HG02642 (cell line): ENCODE results near the gene SPAG5.
A peak's percentile ranks its signal among the peaks of the same experiment; 100 is the strongest.

Experiments used
- ATAC-seq: cut with Tn5 transposase; IDR thresholded peaks from one replicate; pipeline ENCODE4 v1.9.1; 2021; ENCODE audit warnings: mild to moderate bottlenecking; ENCODE audit not compliant: unreplicated experiment, poor library complexity

SPAG5 gene, protein sequence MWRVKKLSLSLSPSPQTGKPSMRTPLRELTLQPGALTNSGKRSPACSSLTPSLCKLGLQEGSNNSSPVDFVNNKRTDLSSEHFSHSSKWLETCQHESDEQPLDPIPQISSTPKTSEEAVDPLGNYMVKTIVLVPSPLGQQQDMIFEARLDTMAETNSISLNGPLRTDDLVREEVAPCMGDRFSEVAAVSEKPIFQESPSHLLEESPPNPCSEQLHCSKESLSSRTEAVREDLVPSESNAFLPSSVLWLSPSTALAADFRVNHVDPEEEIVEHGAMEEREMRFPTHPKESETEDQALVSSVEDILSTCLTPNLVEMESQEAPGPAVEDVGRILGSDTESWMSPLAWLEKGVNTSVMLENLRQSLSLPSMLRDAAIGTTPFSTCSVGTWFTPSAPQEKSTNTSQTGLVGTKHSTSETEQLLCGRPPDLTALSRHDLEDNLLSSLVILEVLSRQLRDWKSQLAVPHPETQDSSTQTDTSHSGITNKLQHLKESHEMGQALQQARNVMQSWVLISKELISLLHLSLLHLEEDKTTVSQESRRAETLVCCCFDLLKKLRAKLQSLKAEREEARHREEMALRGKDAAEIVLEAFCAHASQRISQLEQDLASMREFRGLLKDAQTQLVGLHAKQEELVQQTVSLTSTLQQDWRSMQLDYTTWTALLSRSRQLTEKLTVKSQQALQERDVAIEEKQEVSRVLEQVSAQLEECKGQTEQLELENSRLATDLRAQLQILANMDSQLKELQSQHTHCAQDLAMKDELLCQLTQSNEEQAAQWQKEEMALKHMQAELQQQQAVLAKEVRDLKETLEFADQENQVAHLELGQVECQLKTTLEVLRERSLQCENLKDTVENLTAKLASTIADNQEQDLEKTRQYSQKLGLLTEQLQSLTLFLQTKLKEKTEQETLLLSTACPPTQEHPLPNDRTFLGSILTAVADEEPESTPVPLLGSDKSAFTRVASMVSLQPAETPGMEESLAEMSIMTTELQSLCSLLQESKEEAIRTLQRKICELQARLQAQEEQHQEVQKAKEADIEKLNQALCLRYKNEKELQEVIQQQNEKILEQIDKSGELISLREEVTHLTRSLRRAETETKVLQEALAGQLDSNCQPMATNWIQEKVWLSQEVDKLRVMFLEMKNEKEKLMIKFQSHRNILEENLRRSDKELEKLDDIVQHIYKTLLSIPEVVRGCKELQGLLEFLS

DNA sequence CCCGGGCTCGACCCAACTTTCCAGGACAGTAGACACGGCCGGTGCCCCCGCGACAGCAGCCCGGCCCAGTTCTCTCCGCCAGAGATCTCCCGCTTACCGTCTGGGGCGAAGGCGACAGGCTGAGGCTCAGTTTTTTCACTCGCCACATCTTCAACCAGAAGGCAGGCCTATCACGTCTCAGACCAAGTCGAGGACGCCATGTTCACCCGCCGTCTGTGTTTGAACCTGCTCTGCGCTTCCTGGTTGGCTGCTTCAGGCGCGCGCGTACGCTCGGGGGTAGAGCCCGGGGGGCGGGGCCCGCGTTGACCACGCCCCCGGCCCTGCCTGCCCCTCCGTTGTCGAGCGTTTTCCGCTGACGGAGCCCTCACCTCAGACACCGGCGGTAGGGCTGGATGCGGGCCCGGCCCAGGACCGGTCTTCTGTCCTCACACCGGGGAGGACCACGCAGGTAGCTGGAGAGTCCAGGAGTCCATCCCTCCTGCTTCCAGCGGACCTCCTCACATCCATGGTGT, at the start of gene SPAG5:
TSS of gene SPAG5 (minus strand) at position 227 of the 512 bp plus-strand sequence. CDS start at position 148, 79 bp downstream.
- peak; percentile 85 for ATAC-seq

DNA sequence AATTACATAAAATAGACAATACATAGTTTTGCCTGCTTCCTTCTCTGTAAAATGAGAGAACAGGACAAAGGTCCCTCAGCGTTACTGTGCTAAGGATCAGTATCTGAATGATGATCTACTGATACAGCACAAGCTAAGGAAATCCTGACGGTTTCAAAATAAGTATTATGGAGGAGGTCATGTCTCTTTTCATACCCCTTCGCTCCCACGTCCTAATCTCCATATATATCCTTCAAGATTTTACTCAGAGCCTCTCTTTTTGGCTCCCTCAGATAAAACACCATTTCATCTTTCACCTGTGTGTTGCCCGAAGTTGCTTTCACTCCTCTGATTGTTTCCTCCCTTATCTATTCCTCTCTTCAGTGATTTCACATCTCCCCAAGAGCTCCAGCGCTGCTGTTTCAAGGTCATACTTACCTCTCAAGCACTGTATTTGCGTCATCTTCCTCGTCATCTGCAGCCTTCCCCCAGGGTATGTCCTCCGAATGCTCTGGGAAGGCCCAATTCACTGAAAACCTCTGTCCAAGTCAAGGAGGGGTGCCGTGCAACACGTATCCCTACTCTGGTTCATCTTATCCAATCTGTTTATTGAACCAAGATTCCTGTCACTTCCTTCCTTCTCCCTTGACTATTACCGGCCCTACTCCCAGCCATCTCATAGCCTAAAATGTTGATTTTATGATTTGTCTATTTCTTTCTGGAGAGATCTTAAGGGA, 47.4 kb upstream of the SPAG5 start:
- ATAC-seq, result no peak

- peak; percentile 4 for ATAC-seq
These were observed 46.7 kb upstream of the SPAG5 start for GRCh38 chr17:28645576-28645939.

- ATAC-seq, result peak; percentile 93
These were observed 46.2 kb upstream of the SPAG5 start, which contains the start of gene BLTP2 for GRCh38 chr17:28644787-28645575. BLTP2 (minus strand) TSS chr17:28645158; CDS start chr17:28645056, 102 bp downstream.

DNA sequence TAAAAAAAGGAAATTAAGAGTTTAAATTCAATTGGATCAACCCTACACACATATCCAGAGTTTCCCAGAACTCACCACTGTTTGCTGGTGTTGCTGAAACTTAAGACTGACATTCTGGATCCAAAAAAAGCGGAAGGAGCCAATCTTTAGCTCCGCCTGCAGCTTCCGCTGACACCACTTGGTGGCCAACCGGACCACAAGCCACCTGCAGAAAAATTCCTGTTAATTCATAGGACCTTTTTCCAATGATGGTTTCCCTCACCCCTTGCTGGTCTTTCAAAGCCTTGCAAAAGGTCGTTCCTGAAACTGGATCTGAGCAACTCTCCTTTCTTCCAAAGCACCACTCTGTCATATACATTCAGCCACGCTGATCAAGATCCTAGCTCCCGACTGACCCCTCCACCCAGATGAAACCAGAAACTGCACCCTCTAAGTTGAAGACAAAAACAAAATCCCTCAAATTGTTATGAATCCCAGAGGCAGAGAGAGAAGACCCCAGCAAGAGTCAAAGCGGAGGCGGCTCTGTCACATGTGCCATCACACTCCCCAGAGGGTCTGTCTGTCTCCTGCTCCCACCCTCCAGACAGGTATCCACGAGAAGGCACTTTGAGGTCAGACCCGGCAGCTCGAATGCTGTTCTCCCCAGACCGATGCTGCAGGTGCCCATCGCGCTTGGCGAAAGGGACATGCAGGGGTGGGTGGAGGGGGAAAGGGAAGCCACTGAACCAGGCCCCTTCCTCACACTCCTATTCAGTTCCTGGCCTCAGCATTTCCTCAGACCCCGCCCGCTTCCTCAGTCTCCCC, 45.4 kb upstream of the SPAG5 start:
- ATAC-seq, result peak; percentile 11

GRCh38 chr17:28641579-28641978, 42.8 kb upstream of the SPAG5 start:
- ATAC-seq, result no peak

- ATAC-seq, result no peak
These were observed 36.7 kb upstream of the SPAG5 start for GRCh38 chr17:28635506-28635905.

DNA sequence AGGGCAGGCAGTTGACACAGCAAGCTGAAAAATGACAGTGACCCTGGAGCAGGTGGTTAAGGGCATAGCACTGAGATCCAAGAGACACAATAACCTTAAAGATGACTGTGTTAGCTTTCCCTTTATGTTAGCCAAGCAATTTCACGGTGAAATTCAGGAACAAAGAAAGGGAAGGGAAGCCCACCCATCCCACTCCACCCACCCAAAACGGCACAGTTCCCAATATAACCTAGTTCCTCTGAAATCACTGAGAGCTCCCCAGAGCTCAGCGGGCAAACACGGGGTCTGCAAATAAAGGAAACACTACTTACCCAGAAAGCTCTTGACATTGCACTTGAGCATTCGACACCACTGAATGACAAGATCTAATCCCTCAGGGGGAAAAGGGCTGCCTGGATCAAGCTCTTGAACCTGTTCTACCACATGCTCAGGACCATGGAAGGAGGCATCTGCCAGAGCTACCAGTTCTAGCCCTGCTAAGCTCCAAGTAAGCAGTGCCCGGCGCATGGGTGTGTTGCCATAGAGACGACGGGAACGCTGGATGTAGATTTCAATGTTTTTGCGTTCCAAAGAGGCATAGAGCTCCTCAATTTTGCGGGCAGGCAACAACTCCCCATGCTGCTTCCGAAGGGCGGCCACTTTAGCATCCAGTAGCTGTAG, 35.5 kb upstream of the SPAG5 start:
- no peak for ATAC-seq

- ATAC-seq, result no peak
These were observed 28.0 kb upstream of the SPAG5 start for GRCh38 chr17:28626818-28627217.

DNA sequence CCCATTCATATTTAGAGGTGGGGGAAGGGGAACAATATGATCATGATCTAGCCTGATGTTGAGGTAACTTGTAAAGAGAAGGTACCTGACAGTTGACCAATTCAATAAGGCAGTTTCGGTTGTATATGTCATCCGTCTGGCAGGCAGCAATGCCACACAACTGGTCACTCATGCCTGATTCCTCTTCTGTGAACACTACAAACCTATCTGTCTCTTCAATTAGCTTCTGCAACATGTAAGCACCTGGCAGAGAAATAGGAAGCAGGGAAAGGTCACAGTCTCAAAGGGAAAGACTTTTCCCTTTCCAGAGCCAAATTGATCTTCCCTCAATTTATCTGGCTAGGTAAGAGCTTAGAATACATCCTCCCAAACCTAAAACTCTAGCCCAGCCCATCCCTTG, 25.3 kb upstream of the SPAG5 start:
- no peak for ATAC-seq

DNA sequence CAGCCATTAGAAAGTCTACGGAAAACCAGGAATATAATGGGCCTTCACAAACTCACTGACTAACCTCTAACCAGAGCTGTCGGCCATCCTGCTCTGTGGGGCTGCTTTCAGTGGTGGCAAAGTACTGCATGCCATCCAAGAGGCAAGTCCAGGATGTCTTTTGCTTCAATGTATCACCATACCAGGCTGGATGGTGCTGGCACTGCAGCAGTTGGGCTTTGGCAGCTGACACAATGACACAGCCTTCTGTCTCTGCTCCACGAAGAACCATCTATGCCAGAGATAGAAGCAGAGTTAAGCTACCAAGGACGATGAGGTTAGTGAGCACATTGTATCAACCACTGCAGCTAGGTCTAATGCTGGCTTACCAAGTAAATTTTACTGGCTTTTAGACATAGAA, 24.9 kb upstream of the SPAG5 start:
- no peak for ATAC-seq

DNA sequence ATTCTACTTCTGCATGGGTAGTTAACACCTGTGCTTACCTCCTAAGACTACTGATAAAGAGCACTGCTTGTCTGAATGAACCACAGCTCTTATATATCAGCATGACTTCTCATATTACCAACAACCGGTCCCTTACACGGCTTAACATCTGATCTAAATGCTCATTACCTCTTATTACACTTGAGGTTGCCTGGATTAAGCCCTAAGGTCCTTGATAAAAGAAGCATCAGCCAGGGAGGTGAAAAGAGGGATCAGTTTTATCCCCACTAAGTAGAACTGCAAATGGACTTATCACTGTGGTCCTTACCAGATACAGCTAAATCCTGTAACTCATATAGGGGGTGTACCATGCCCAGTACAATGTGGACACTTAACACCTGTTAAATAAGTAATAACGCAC, 23.4 kb upstream of the SPAG5 start:
- ATAC-seq, result no peak

GRCh38 chr17:28620010-28620409, 21.2 kb upstream of the SPAG5 start:
- no peak for ATAC-seq

- no peak for ATAC-seq
These were observed 19.6 kb upstream of the SPAG5 start for GRCh38 chr17:28618464-28618863.

DNA sequence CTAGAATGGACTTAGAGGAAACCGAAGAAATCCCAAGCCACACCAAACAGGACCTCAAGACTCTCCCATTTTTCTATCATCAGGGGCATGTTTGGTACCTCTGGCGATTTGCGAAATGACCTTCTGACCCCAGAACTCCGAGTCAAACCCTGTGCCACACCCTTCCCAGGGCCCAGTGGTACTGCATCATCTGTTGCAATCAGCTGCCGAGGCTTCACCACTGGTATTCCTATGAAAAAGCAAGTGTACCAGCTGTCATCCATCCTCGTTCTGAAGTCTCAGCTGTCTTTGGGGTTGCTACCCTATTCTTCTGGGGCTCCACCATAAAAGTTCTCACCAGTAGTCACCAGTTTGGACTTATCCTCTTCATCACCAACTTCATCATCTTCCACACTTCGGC, 17.5 kb upstream of the SPAG5 start:
- no peak for ATAC-seq

DNA sequence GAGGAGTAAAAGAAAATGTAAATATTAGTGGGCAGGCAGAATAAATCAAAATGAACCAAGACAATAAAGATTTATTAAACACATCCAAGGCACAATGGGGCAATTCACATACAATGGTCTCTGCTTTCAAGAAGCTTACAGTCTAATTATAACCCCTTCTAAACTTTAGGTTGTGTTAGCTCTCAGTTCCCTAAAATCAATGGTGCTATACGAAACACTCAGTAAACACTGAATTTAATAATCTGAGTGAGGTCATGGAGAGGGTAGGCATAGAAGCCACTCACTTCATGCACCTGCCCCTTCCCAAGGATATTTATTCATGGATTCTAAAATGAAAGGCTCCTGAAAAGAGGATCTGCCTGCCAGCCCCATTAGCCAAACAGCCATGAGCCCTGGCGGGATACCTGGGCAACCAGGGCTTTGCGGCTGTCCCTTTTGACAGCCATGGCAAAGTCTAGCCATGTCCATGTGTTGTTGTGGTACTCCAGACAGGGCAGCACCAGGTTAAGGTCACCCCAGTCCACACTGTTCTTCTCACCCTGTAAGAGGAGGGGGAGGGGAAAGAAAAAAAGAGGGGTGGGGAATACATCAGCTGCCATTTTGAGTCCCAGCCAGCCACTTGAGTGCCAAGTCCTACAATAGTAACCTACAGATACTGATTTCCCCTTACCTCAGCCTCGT, 16.6 kb upstream of the SPAG5 start:
- no peak for ATAC-seq

- no peak for ATAC-seq
These were observed 15.1 kb upstream of the SPAG5 start, which contains the start of gene RSKR for GRCh38 chr17:28613931-28614381. RSKR (minus strand) TSS chr17:28614185; CDS start chr17:28614161, 24 bp downstream.
